ENCODE measurements around the gene MMP11. TPM values are rescaled to one million over a fixed set of nuclear protein-coding genes. Genes with fewer than 3 reads are reported as not detected.

MMP11 gene
- polyA plus RNA-seq, 1 of the 3 experiments (the other 2 are of a cell fraction) = 64.4 TPM

DNA sequence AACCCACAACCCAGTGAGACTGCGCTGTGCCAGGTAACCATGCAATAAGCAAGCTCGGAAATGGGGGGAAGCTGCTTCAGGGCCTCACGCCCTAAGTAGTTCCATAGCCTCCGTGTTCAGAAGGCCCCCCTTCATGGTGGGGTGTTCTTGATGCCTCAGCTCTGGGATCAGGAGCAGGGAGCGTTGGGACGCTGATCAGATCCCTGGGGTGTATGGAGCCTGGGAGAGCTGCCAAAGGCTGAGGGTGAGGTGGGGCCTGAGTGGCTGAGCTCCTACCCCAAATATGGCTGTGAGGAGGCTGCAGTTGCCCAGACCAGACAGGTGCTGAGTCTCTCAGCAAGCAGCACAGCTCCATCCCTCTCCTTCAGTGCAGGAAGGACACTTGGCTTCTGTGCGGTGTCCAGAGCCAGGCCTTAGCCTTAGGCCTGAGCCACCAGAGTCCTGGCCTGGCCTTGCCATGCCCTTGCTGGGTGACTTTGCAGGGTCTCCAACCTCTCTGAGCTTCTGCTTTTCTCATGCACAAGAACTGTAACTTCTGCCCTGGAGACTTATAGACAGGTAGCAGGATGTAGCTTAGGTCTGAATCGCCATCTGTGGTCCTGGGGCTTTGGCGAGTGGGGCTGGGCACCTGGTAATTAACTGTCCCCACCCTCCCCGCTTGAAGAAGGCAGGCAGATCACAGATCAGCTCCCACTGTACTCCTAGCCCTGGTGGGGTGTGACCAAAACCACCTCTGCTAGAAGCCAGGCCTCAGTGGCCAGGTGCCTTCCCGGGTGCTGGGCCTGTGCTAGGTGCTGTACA, 5.3 kb downstream of the MMP11 start (continued):
- TF ChIP-seq, protein P1, sequence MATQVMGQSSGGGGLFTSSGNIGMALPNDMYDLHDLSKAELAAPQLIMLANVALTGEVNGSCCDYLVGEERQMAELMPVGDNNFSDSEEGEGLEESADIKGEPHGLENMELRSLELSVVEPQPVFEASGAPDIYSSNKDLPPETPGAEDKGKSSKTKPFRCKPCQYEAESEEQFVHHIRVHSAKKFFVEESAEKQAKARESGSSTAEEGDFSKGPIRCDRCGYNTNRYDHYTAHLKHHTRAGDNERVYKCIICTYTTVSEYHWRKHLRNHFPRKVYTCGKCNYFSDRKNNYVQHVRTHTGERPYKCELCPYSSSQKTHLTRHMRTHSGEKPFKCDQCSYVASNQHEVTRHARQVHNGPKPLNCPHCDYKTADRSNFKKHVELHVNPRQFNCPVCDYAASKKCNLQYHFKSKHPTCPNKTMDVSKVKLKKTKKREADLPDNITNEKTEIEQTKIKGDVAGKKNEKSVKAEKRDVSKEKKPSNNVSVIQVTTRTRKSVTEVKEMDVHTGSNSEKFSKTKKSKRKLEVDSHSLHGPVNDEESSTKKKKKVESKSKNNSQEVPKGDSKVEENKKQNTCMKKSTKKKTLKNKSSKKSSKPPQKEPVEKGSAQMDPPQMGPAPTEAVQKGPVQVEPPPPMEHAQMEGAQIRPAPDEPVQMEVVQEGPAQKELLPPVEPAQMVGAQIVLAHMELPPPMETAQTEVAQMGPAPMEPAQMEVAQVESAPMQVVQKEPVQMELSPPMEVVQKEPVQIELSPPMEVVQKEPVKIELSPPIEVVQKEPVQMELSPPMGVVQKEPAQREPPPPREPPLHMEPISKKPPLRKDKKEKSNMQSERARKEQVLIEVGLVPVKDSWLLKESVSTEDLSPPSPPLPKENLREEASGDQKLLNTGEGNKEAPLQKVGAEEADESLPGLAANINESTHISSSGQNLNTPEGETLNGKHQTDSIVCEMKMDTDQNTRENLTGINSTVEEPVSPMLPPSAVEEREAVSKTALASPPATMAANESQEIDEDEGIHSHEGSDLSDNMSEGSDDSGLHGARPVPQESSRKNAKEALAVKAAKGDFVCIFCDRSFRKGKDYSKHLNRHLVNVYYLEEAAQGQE (IDR thresholded peaks at IDR 0.05; ENCODE audit: low read depth, low read length) = no peak
- no peak for TF ChIP-seq RFX5 (IDR thresholded peaks at IDR 0.05; ENCODE audit: low read length)
- TF ChIP-seq GABPA (IDR thresholded peaks at IDR 0.05; ENCODE audit: low read depth) = no peak
- no peak for TF ChIP-seq FOXJ3 (CRISPR knock-in tag; IDR thresholded peaks at IDR 0.05)
- TF ChIP-seq, protein P2, sequence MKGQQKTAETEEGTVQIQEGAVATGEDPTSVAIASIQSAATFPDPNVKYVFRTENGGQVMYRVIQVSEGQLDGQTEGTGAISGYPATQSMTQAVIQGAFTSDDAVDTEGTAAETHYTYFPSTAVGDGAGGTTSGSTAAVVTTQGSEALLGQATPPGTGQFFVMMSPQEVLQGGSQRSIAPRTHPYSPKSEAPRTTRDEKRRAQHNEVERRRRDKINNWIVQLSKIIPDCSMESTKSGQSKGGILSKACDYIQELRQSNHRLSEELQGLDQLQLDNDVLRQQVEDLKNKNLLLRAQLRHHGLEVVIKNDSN (IDR thresholded peaks at IDR 0.05; ENCODE audit: borderline replicate concordance, low read depth) = no peak
- no peak for TF ChIP-seq YY1 (IDR thresholded peaks at IDR 0.05; ENCODE audit: low read depth)
- TF ChIP-seq, protein P3, sequence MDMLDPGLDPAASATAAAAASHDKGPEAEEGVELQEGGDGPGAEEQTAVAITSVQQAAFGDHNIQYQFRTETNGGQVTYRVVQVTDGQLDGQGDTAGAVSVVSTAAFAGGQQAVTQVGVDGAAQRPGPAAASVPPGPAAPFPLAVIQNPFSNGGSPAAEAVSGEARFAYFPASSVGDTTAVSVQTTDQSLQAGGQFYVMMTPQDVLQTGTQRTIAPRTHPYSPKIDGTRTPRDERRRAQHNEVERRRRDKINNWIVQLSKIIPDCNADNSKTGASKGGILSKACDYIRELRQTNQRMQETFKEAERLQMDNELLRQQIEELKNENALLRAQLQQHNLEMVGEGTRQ (IDR thresholded peaks at IDR 0.05; ENCODE audit: borderline replicate concordance, low read depth, low read length) = no peak
- TF ChIP-seq FOXM1 (IDR thresholded peaks at IDR 0.05; ENCODE audit: low read depth) = no peak

DNA sequence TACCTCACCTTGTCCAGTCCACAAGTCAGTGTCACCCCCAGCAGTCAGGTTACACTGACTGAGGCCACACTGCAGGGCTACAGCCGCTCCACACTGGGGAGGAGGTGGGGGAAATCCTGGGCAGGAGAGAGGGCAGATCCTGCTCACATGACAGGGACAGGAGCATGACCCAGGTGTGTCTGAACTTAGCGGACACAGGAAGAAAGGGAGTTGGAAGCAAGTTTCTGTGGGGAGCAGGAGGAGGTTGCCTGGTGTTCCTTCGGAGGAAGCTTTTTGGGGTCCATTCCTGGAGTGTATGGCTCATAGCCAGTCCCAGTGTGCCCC, 5.9 kb downstream of the MMP11 start:
- H3K27me3 ChIP-seq (ENCODE audit: insufficient read depth) = no peaks in the 10 kb centered on the region
- peaks cover 10% of the 10 kb centered on the region for H3F3A ChIP-seq (replicated peaks; ENCODE audit: insufficient read depth)
- H3K4me2 ChIP-seq = no peak overlapping the region
- WGBS (ENCODE audit: low lambda C conversion rate) = 93% methylated on average over 3 of the region's 3 CpGs
- peaks cover 0 to 3% of the 10 kb centered on the region in 2 experiments for H3K36me3 ChIP-seq (replicated peaks in 1 of 2; ENCODE audit: control insufficient read depth in 1 of 2, insufficient read depth in 2 of 2, low read length in 1 of 2)
- no peaks in the 10 kb centered on the region for H3K9me2 ChIP-seq
- H3K4me1 ChIP-seq (ENCODE audit: control insufficient read depth in 1 of 2, insufficient read depth in 2 of 2, low read depth in 1 of 2, low read length in 1 of 2) = peaks cover 0 to 30% of the 10 kb centered on the region in 2 experiments; a peak in 2 of 4 replicates
- no peak for DNase-seq
- no peak overlapping the region for H3K4me3 ChIP-seq (ENCODE audit: low read depth in 2 of 2, low read length in 1 of 2)
- H2AFZ ChIP-seq (ENCODE audit: low read depth) = no peak overlapping the region
- H3K79me2 ChIP-seq (ENCODE audit: insufficient read depth) = no peaks in the 10 kb centered on the region
- TF ChIP-seq, protein P4, sequence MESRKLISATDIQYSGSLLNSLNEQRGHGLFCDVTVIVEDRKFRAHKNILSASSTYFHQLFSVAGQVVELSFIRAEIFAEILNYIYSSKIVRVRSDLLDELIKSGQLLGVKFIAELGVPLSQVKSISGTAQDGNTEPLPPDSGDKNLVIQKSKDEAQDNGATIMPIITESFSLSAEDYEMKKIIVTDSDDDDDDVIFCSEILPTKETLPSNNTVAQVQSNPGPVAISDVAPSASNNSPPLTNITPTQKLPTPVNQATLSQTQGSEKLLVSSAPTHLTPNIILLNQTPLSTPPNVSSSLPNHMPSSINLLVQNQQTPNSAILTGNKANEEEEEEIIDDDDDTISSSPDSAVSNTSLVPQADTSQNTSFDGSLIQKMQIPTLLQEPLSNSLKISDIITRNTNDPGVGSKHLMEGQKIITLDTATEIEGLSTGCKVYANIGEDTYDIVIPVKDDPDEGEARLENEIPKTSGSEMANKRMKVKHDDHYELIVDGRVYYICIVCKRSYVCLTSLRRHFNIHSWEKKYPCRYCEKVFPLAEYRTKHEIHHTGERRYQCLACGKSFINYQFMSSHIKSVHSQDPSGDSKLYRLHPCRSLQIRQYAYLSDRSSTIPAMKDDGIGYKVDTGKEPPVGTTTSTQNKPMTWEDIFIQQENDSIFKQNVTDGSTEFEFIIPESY (IDR thresholded peaks at IDR 0.05; ENCODE audit: borderline replicate concordance, low read depth) = no peak
- TF ChIP-seq EZH2phosphoT487 (IDR thresholded peaks at IDR 0.05; ENCODE audit: borderline replicate concordance, low read depth) (no peak), GABPA (IDR thresholded peaks at IDR 0.05; ENCODE audit: low read depth) (no peak), ELF1 (IDR thresholded peaks at IDR 0.05) (no peak), NRF1 (IDR thresholded peaks at IDR 0.05; ENCODE audit: low read depth, low read length) (no peak), RFX5 (IDR thresholded peaks at IDR 0.05; ENCODE audit: low read length) (no peak)
- no peak overlapping the region for H3K27ac ChIP-seq (ENCODE audit: low read depth in 2 of 2, low read length in 1 of 2)
- no peak overlapping the region for H3K9ac ChIP-seq
- CTCF ChIA-PET = interaction anchor here (1.1 to 2.4 kb wide), 5 partner anchors 9 to 71 kb away, joined by 3 to 13 read pairs (median 6); partner anchors contain the start of gene CHCHD10
- H3K9me3 ChIP-seq = no peaks in the 10 kb centered on the region
- H4K20me1 ChIP-seq (ENCODE audit: insufficient read depth) = no peaks in the 10 kb centered on the region
- POLR2A ChIA-PET = no interaction called here

All from SK-N-SH (cell line).